Femur (tissue), 1 donor: ENCODE measurements around the gene CPTP.
A peak's percentile ranks its signal among the peaks of the same experiment; 100 is the strongest.

Experiments
- DNase-seq: peaks from one replicate; pipeline ENCODE4 v3.0.0-alpha.2; 2017

CPTP gene

DNA sequence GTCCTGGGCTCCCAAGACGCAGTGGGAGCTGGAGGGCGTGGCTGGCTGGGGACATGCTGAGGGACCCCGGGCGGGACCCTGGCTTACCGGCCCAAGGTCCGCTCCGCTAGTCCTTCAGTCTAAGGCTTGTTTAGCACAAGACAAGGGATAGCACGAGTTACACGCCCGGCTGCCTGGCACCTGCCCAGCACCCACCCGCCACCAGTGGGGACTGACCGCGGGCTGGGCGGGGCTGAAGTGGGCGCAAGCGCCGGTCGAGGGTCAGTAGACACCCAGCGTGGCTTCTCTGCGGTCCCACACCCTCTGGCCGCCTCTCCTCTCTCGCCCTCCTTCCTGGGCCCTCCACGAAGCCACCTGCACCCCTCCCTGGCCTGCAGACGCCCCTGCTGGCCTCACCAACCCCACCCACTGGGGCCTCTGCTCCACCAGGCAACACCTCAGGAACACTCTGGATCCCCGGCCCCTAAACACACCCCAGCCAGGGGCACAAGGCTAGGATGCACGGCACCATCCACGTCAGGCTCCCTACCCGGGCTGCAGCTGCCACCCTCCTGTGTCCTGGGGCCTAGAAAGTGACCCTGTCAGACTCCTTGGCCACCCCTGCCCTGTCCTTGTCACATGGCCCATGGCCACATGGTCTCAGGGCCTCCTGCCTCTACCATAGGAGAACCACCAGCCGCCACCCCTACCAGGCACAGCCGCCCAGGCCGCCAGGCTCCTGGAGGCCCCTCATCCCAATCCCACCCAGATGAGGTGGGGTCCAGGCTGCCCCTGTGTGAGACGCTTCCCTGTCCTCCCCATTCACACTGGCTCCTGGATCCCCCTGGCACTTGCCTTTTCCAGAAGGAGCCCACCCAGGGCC, 12.6 kb downstream of the CPTP start:
- DNase-seq = no peak

DNA sequence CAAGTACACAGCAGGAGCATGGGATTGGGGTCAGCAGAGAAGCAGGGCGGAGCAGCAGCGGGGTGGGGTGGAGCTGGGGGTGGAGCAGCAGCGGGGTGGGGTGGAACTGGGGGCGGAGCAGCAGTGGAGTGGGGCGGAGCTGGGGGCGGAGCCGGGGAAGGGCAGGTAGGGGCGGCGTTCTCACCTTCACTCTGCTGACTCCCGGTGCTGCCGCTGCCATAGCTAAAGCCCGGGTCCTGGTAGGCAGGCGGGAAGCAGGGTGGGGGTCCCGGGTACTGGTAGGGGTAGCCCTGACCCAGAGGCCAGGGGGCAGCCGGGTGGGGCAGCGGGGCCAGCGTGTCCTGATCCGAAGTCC, 13.2 kb downstream of the CPTP start:
- no peak for DNase-seq

DNA sequence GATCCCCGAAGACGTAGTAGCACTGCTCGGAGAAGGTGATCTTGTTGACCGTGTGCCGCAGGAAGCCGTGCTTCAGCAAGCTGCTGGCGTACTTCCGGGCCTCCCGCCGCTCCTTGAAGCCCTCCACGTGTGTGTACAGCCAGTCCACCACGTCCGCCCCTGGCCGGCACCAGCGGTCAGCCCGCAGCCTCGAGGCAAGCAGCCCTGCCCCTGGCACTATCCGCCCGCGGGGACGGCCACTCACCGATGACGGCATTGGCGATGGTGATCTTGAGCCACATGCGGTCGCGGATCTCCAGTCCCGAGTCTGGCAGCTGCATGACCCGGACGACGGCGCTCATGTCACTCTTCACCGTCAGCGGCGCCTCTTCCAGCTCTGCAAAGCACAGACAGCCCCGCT, 13.7 kb downstream of the CPTP start:
- no peak for DNase-seq

DNA sequence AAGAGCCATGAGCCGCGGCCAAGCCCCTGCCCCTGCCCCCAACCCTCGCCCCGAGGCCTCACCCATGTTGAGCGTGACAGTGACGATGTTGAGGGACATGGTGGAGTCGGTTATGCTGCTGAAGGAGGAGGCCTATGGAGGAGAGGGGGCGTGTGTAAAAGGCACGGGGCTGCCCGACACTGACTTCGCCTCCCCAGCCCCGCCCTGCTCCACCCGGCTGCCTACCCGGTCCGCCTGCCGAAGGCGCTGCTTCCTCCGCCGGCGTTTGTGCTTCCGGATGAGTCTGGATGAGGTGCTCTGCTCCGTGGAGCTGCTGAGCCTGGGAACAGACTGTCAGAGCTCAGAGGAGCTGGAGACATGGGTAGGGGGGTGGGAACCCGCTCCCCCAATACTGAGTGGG, 15.6 kb downstream of the CPTP start:
- no peak for DNase-seq

DNA sequence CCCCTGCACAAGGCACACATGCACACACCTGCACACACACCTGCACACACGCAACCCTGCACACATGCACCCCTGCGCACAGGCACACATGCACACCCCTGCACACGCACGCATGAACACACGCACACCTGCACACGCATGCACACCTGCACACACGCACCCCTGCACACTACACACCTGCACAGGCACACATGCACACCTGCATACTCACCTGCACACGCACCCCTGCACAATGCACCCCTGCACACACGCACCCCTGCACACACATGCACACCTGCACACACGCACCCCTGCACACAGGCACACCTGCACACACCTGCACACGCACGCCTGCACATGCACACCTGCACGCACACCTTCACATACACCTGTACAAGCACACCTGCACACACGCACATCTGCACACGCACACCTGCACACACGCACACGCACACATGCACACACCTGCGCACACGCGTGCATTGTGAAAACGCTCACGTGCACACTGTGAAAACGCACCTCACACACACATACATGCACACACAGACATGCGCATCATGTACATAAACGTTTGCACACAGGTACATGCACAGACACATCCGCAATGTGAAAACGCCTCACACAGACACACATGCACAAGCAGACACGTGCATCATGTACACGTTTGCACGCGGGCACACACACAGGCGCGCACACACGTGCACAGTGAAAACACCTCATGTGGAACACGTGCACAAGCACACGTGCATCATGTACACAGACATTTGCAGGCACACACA, 16.4 kb downstream of the CPTP start:
- DNase-seq = no peak

DNA sequence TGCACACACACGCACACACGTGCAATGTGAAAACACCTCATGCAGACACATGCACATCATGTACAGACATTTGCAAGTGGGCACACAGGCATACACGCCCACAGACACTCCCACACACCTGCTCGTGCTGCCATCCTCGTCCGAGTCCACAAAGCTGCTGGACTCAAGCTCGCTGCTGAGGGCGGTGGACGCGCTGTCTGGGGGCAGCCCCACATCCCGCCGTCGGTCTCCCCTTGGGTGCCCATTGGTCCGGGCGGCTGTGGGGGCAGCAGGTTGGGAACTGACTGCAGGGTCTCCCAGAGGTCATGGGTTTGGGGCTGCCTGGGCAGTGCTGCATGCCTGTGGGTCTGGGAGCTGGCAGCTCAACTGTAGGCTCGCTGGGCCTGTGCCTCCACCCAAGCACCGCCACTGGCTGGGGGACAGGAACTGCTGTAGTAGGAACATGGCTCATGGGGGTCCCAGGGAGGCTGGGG, 17.0 kb downstream of the CPTP start:
- DNase-seq = no peak

DNA sequence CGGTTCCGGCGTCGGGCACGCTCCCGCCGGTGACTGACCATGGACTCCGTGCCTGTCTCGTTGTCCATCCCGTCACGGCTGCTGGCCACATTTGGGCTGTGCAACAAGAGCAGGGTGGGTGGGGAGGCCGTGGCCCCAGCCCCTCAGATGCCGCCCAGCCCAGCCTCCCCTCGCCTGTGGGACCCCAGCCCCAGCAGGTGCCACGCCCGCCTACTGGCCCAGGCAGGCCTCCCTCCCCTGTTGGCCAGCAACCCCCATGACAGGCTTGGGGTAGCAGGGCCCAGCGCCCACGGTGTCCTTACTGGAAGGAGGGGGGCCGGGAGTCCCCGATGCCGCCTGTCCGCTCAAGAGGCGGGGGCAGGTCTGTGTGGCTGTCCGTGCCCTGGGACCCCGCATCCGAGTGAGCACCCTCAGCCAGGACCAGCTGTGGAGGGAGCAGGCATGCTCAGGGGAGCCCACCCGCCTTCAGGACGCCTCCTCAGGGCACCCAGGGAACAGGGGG, 17.5 kb downstream of the CPTP start:
- no peak for DNase-seq

DNA sequence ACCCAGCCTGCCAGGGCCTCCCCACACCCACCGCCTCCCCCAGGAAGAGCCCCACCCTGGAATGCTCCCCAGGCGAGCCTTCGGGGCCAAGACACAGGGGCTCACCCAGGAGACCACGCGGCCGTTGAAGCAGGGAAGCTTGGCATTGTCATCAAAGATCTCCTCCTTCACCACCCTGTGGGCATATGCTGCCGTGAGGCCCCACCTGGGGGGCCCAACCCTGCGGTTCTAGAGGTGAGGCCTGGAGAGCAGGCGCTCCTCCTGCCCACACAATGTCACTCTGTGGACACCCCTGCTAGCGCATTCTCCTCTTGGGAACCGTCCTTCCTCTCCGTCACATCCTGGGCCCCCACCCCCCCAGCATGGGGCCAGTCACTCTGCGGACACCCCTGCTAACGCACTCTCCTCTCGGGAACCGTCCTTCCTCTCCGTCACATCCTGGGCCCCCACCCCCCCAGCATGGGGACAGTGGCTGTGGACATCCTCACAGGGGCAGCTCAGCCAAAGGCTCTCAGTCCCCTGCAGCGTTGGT, 18.0 kb downstream of the CPTP start:
- DNase-seq = no peak

DNA sequence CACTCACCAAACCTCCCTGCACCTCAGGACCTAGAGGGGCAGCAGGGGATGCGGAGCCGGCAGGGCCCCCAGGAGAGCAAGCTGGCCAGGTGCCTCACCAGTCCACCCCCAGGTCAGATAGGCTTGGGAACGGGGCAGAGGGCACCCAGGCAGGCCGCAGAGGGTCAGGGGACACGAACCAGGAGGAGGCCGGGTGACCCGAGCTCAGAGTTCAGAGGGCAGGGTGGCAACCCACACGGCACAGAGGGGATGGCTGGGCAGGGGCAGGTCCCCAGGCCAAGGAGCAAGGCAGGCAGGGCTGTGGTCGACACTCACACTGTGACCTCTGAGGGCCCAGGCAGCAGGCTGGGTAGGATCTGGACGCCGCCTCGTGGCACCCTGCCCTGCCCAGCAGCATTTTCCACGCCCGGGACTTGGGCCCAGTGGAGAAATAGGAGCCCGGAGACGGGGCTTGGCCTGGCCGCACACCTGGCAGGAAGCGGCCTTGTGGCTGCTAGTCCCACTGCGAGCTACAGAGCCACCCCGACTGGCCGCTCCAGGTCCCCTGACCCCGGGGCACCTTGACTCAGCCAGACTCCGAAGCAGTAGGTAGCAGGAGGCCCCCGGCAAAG, 19.3 kb downstream of the CPTP start:
- no peak for DNase-seq

DNA sequence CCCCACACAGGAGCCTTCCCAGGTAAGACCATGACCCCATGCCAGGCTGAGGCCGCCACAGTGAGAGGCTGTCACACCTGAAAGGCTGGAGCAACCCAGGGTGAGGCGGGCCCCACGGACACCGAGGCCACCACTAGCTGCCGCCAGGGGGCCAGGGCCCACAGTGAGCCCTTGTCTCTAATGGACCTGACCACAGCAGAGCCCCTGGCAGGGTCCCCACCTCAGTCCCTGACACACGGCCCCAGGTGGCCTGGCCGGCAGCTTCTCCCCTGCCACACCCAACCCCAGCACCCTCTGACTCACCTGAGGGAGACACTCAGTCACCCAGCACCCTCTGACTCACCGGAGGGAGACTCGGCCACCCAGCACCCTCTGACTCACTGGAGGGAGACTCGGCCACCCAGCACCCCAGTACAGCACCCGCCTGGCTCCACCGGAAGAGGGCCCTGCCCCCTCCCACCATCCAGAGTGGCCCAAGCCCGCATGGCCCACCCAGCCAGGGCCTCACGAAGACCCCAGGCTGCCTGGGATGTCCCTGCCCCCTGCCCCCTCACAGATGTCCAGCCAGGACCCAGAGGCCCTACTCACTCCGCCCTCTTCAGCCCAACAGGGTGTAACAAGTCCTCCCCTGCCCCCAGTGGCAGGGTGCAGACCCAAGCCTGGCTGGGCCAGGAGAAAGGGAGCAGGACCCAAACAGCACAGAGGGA, 20.2 kb downstream of the CPTP start:
- no peak for DNase-seq

DNA sequence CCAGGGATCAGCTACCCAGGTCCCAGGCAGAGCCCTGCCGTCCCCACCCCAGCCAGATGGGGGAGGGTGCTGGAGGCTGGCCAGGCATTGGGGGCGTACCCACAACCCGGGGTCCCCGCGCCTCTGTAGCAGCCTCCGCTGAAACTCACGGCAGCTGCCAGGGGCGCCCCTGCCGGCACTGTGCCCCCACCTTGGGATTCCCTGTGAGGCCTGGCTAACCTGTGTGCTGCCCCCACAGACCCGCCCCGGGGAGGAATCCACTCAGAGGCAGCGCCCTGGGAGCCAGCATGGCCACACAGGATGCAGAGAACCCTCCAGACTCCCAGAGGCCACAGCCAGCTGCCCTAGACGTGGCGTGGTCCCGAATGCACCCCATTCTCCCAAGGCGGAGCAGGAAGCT, 20.8 kb downstream of the CPTP start:
- no peak for DNase-seq

DNA sequence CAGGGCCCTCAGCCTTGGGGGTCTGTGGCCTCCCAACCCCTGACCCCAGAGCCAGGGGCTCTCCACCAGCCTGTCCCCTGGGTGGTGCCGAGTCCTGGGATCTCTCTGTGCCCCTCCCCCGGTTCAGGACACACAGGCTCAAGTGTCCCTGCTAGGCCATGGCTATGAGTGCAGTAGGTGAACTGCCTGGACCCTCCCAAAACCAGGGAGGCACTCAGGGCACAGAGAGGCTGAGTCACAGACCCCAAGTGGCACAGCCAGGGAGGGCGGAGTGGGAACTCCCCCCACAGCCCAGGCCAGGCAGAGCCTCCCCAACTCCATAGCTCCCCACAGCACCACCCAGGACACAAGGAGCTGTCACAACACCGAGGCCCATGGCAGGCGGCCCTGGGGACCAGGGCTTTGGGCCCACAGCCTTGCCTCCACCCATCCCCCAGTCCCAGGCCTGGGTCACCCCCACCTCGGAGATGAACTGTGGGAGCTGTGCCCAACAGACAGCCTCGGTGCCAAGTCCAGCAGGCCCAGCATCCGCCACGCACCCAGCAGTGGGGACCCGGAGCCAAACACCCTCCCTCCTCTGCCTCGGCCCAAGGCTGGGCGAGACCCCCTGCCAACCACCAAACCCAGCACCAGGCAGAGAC, 21.4 kb downstream of the CPTP start:
- DNase-seq = no peak

DNA sequence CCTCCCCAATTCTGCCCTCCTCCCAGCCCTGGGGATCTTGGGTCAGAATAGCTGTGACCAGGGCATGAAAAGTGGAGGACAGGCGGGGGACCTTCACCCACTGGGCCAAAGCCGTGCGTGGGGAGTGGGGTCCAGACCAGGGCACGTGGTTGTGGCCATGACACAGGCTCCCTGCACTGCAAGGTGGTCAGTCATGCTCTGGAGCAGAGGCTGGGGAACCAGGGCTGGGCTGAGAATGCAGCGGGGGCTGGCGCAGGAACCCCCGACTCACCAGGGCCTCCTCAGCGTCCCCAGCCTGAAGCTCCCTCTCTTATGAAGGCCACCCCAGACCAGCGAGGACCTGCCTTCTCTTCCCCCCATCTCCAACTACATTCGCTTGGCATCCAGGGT, 21.9 kb downstream of the CPTP start:
- no peak for DNase-seq

DNA sequence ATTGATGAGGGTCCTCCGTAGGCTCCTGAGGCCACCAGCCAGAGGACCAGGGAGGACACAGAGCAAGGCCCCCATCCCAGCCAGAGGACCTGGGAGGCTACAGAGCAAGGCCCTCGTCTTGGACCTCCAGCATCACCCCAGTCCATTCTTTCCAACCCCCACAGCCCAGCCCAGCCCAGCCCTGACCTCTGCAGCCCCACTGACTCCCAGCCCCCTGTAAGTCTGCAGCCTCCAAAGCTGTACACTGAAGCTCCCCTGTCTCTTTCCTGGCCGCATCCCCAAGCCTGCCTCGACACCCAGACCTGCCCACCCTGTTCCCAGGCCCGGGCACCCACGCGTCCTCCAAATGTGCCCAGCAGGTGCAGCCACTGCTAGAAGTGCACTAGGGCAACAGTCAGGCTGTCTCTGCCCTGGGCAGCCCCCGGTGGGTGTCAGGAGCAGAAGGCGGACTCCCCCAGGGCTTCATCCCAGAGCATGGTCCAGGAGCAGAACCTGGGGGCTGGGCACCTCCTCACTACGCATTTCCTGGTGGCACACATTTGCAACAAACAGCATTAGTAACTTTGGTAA, 22.5 kb downstream of the CPTP start:
- no peak for DNase-seq

DNA sequence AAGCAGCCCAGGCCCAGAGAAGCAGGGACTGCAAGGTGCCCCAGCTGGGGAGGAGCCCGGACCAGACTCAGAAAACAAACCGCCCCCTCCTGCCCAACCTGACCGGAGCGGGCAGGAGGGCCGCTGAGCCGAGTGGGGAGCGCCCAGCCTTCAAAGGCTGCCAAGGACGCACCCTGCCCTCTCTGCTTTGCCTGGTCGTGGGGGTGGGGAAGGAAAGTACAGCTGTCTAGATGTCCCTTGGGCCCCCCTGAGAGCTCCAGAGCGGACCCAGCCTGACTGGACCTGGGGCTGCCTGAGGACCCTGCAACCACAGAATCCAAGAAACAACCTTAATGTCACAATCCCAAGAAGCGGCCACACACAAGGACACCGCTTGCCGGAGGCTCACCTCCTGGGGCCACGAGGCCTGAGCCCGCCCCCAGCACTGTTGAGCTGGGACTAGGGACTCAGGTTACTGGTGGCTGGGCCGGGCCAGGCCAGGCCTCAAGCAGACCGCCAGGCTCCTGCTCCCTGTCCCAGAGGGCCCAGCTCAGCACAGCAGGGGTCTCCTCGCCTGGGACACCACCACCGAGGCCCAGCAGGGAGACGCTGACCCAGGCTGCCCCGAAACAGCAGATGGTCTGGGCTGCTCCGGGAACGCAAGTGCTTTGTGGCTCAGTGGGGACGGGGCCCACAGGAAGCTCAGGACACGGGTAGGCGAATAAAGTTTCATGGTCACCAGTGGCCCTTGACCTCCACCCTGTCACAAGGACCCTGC, 23.2 kb downstream of the CPTP start:
- no peak for DNase-seq

DNA sequence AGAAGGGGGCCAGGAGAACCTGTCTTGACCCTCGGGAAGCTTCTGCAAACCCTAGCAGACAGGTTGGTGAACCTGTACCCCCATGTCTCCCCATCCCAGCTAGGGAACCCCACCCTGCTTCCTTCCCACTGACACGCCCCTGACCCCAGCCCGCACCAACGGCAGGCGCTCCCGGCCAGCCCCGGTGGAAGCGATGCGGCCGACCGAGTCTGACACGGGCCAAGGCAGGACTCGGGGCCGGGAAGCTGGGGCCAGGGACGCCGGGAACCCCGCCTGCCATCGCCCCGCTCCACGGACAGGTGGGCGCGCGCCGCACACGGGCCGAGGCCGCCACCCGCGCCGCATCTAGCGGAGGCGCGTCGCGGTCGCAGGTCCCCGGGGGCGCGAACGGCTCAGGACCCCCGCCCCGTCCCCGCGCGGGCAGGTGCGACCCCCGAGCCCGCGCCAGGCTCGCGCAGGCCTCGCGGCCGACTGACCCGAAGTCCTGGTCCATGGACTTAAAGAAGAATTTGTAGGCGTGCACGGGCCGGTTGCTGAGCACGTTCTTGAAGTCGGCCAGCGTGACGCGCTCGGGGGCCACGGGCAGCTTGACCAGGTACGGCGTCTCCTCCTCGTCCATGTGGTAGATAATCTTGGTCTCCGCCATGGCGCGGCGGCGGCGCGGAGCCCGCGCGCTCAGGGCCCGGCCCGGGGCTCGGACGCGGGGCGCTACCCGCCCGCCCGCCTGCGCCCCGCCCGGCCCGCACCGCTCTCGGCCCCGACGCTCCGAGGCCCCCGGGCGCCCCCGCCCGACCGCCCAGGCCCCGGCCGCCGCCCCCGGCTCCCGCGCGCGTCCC, 24.0 kb downstream of the CPTP start:
- no peak for DNase-seq

DNA sequence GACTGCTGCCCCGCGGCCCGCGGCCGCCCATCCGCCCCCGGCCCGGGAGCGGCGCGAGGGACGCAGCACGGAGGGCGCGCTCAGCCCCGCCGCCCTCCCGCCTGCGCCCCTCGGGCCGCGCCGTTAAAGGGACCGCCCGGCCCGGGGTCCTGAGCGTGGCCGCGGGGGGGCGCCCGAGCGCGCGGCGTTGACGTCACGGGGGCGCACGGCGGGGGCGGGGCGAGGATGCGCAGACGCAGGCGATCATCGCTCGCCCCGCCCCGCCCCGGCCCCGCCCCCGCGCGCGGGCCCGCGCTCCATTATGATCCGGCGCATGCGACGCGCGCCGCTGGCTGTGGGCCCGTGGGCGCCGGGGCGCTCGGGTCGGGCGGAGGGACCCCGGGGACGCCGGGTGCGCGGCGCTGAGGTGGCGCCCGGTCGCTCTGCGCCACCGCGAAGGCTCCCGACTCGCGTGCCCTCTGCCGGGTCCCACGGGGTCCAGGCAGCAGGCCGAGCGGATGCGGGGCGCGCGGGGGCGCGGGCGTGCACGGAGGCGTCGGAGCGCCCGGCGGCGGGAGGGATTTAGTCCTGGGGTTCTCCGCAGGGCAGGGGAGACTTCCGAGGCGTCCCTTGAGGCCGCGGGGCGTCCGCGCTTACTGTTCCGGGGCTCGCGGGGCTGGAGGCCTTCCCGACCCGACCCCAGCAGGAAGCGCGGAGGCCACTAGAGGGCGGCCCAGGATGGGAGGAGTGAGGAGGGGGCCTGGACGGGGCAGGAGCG, 24.8 kb downstream of the CPTP start, which contains the start of gene DVL1:
TSS of gene DVL1 (minus strand) at position 163 of the 757 bp plus-strand sequence. CDS start 353 bp downstream, outside the sequence.
- DNase-seq = peak; percentile 82

DNA sequence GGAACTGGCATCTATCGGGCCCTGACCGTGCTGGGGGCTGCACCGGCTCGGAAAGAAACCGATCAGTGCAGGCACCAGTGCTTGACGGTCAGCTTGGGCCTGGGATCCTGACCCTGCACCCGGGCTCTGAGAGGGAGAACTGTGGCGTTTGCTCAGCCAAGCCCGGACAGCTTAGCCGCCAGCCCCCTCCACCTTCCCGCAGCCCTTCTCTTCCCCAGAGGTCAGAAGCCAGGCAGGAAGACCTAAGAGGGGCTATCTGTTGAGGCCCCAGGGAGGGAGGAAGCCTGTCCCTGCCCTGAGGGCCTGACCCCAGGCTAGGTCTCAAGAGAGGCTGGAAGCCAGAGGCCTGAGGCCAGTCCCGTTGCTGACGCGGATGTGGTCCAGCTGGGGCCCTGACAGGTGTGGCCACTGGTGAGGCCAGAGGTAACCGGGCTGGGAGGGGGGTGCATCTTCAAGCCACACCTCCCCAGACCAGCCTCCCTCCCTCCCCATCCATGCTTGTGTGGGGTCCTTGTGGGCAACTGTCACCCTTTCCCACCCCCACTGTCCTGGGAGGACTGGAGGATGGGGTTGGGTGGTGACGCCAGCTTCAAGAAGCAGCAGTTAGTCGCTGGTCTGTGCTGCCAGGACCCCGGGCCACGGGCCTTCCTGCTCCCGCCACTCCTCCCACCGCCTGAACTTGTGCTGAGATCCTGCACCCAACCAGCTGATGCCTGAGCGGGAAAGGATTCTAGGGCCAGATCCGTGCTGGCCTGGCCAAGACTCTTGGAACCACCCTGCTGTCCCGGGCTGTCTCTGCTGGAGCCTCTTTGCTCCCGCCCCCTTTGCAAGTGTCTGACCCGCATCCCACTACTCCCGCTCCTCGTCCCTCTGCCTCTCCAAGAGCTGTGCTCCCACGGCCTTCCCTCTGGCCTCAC, 27.2 kb downstream of the CPTP start:
- peak; percentile 84 for DNase-seq
